K562 treated with DMSO at 1 percent for 4 hours (cell line): ENCODE results near the gene PAQR9. TPM values are rescaled to one million over a fixed set of nuclear protein-coding genes. Genes with fewer than 3 reads are reported as not detected.

Experiments used
- total RNA-seq: library from RNA; unstranded; fragments of 300-600 nt; gene quantifications from 2 replicates; pipeline ENCODE4 v1.2.3, GENCODE V29; 2022; ENCODE audit not compliant: insufficient read depth

The PAQR9 gene, protein sequence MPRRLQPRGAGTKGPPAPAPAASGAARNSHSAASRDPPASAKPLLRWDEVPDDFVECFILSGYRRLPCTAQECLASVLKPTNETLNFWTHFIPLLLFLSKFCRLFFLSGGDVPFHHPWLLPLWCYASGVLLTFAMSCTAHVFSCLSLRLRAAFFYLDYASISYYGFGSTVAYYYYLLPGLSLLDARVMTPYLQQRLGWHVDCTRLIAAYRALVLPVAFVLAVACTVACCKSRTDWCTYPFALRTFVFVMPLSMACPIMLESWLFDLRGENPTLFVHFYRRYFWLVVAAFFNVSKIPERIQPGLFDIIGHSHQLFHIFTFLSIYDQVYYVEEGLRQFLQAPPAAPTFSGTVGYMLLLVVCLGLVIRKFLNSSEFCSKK
- total RNA-seq, result not detected in 2 replicates

DNA sequence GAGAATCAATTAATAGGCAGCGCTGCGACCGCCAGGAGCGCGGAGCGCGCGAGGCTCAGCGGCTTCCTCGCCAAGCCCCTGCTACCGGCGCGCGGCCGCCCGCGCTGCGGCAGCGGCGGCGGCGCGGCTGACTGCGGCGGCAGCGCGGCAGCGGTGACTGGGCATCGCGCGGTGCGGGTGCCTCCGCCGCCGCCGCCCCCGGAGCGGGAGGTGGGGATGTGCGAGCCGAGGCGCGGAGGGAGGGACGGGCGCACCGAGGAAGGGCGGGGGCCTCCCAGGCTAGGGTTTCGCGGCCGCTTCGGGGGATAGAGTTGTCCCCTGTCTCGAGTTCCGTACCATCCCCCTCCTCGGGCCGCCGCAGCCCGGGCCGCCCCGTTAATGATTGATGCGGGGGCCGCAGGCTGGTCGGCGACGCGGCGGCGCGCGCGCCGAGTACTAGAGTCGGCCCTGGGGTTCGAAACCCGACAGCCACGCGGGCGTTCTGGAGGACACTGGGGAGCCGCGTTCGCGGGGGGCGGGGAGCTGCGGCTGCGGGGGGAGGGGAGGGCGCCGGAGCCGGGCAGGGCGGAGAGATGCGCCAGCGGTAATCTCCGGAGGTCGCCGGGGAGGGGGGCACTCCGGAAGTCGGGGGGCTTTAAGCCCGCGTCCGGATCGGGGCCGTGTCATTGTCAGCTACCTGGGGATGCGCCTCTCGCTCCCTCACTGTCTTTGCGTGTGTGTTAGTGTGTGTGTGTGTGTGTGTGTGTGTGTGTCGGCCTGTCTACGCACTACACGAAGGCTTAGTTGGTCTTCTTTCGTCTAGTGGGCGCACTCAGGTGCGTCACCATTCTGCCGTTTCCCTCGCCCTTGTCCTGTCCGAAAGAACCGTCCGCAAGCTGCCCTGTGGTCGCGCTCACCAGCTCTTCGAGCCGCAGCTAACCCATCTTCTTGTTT is at the start of gene PAQR9:
PAQR9 (minus strand) TSS at position 159 of the 933 bp plus-strand sequence. CDS start 338 bp downstream, outside the sequence.

DNA sequence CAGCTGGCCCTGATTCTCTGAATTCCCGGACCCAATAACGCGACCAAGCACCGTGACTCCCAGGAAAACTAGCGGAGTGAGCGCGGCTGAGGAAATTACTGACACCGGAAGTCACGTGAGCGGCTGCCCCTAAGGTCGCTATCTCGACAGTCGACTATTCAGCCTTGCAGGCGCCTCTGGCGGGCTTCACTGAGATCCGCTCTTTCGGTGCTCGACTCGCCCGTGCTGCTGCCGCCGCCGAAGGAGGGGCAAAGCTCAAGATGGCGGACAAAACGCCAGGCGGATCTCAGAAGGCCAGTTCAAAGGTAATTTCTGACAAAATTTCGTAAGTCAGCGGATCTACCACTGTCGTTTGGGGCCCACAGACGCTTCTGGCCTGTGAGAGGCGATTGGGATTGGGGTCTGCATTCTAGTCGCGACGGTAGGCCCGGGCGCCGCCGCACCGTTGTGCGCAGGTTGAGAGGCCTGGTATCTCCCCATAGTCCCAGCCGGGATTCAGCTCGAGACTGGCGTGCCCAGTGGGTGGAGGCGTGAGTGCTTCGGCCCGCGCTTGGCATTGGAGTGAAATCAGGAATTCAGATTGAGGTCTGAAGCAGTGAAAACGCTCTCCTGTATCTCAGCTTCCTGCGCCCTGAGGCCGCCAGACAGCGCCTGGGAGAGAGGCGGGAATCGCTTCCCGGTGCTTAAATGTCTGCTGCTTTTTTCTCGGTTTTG is 38.1 kb upstream of the PAQR9 start, which contains the start of gene U2SURP:
U2SURP (plus strand) TSS at position 202 of the 714 bp plus-strand sequence; CDS start at position 261, 59 bp downstream.

Other genes starting within 250 kb of the PAQR9 start
- gene TRPC1, start 239.6 kb downstream of the PAQR9 start, total RNA-seq, result 4.5 and 6.1 TPM in 2 replicates
- gene PCOLCE2, start 74.6 kb downstream of the PAQR9 start, total RNA-seq, result not detected in 2 replicates
- 27.9 and 35.2 TPM in 2 replicates for gene U2SURP, start 37.9 kb upstream of the PAQR9 start, total RNA-seq
- 15.8 and 18.3 TPM in 2 replicates for gene CHST2, start 156.1 kb upstream of the PAQR9 start, total RNA-seq